Thymus (tissue), 11 donors: ENCODE data around the gene SH3TC2. TPM values are rescaled to one million over a fixed set of nuclear protein-coding genes. Genes with fewer than 3 reads are reported as not detected.

ENCODE experiments used
- DNase-seq, 9 donors: peaks; one replicate each; pipeline ENCODE4 v3.0.0-alpha.2; 2013; ENCODE audit warnings: low spot score in 9 of 9, low read depth in 6 of 9, missing footprints in 1 of 9
- H3K27ac ChIP-seq, 2 donors: one replicate each; pipeline ENCODE4 v1.5.1; 2013; ENCODE audit warnings: control low read depth in 1 of 2, low read depth in 1 of 2, low read length in 1 of 2, mild to moderate bottlenecking in 1 of 2, moderate library complexity in 1 of 2
- H3K27me3 ChIP-seq, 2 donors: one replicate each; pipeline ENCODE4 v1.5.1; 2013; ENCODE audit warnings: low read length in 1 of 2; ENCODE audit not compliant: control insufficient read depth in 2 of 2, insufficient read depth in 1 of 2
- H3K36me3 ChIP-seq, 2 donors: one replicate each; pipeline ENCODE4 v1.5.1; 2013; ENCODE audit warnings: low read length in 1 of 2, mild to moderate bottlenecking in 1 of 2, moderate library complexity in 1 of 2; ENCODE audit not compliant: control insufficient read depth in 2 of 2, insufficient read depth in 2 of 2
- H3K4me1 ChIP-seq, 2 donors: one replicate each; pipeline ENCODE4 v1.5.1; 2013; ENCODE audit warnings: low read length in 2 of 2; ENCODE audit not compliant: control insufficient read depth in 2 of 2, insufficient read depth in 2 of 2
- H3K4me3 ChIP-seq, 2 donors: one replicate each; pipeline ENCODE4 v1.5.1; 2013; ENCODE audit warnings: low read length in 2 of 2, control low read depth in 1 of 2, mild to moderate bottlenecking in 1 of 2
- H3K9me3 ChIP-seq, 2 donors: one replicate each; pipeline ENCODE4 v1.5.1; 2013; ENCODE audit warnings: low read length in 1 of 2, mild to moderate bottlenecking in 1 of 2; ENCODE audit not compliant: control insufficient read depth in 2 of 2, insufficient read depth in 1 of 2
- WGBS: extraction: QIAGEN DNeasy Blood & Tissue Kit; methylation state at CpG from one replicate; pipeline ENCODE4 v1.1.7; 2013; 5-methylcytosine and 5-hydroxymethylcytosine counted together
- polyA plus RNA-seq: library from polyadenylated mRNA; stranded (reverse); fragments of 200-250 nt; gene quantifications from one replicate; pipeline ENCODE4 v1.2.3, GENCODE V29; 2013
- total RNA-seq: library from RNA; stranded (reverse); fragments of 120-200 nt; gene quantifications from one replicate; pipeline ENCODE4 v1.2.4, GENCODE V29; 2013
- donor health status: healthy.

SH3TC2 gene
- total and polyA plus RNA-seq, 2 donors: 0.24 to 0.48 TPM

DNA sequence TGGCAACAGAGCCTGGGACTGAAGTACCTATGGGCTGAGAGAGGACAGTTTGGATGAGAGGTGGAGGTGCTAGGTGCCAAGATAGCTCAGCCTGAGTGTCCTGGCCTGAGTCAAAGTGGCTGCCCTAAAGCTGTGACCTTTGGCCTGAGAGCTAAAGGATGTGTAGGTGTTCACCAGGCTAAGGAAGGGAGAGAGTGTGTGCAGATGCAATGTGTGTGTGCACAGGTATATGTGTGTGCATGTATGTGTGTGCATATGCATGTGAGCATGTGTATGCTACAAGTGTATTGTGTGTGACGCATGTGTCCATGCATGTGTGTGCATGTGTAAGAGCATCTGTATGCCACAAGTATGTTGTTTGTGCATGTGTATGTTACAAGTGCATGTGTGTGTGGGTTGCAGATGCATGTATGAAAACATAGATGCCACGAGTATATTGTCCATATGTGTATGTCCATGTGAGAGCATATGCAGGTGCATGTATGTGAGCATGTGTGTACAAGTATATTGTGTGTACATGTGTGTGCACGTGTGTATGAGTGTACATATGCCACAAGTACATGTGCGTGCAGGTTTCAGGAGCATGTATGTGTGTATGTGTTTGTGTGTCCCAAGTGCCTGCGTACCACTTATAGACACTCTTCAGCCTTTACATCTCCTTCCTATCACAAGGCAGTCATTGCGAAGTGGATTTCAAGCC lies 102.6 kb downstream of the SH3TC2 start:
- no peaks in the 10 kb centered on the region for H3K36me3 ChIP-seq
- no peak for DNase-seq
- no peaks in the 10 kb centered on the region for H3K27me3 ChIP-seq
- no peaks in the 10 kb centered on the region for H3K4me1 ChIP-seq
- H3K9me3 ChIP-seq: no peaks in the 10 kb centered on the region
- 97% methylated on average over 6 of the region's 6 CpGs for WGBS
- H3K4me3 ChIP-seq: no peak overlapping the region
- H3K27ac ChIP-seq: no peak overlapping the region

GRCh38 chr5:148957591-148958202 lies 105.2 kb downstream of the SH3TC2 start:
- H3K9me3 ChIP-seq: no peaks in the 10 kb centered on the region
- no peaks in the 10 kb centered on the region for H3K4me1 ChIP-seq
- H3K4me3 ChIP-seq: no peak overlapping the region
- DNase-seq: peak in 7 of 9 donors; percentile 10 to 51 (median 29)
- 49% methylated on average over 3 of the region's 3 CpGs for WGBS
- no peaks in the 10 kb centered on the region for H3K36me3 ChIP-seq
- no peak overlapping the region for H3K27ac ChIP-seq
- no peaks in the 10 kb centered on the region for H3K27me3 ChIP-seq

GRCh38 chr5:148956477-148957385 lies 106.1 kb downstream of the SH3TC2 start:
- H3K27me3 ChIP-seq: no peaks in the 10 kb centered on the region
- H3K4me3 ChIP-seq: no peak overlapping the region
- 87% methylated on average over 3 of the region's 3 CpGs for WGBS
- no peaks in the 10 kb centered on the region for H3K9me3 ChIP-seq
- H3K36me3 ChIP-seq: no peaks in the 10 kb centered on the region
- no peak overlapping the region for H3K27ac ChIP-seq
- DNase-seq: no peak
- no peaks in the 10 kb centered on the region for H3K4me1 ChIP-seq

Other genes with a start within 250 kb of the SH3TC2 start
- gene ADRB2, start 236.5 kb downstream of the SH3TC2 start, total RNA-seq: 2.2 TPM
- 1.9 TPM for gene ADRB2, start 236.5 kb downstream of the SH3TC2 start, polyA plus RNA-seq
- 1.4 TPM for gene ABLIM3, start 78.4 kb upstream of the SH3TC2 start, total RNA-seq
- 7.3 TPM for gene ABLIM3, start 78.4 kb upstream of the SH3TC2 start, polyA plus RNA-seq
- 8.0 TPM for gene AFAP1L1, start 208.8 kb upstream of the SH3TC2 start, total RNA-seq
- 12.6 TPM for gene AFAP1L1, start 208.8 kb upstream of the SH3TC2 start, polyA plus RNA-seq